Esophagus muscularis mucosa (tissue), 4 donors: ENCODE measurements around the gene TSC2. TPM values are rescaled to one million over a fixed set of nuclear protein-coding genes. Genes with fewer than 3 reads are reported as not detected.
A peak's percentile ranks its signal among the peaks of the same experiment; 100 is the strongest.
"Not testable (repeated sequence)": the region's sequence is repeated elsewhere in the genome, so short reads cannot be mapped to it uniquely, and the experiment has no call there.

ENCODE experiments used
- DNase-seq: peaks from one replicate; pipeline ENCODE4 v3.0.0-alpha.2; 2017; ENCODE audit errors: extremely low spot score
- H3K27ac ChIP-seq, 4 donors: fragments of 200-600 bp; sonication (generic); replicated peaks in 1 of 4; 1 replicate in 3 of 4; 2 replicates in 1 of 4; pipeline ENCODE4 v1.5.1; 2016 to 2019; ENCODE audit warnings: mild to moderate bottlenecking in 1 of 4
- H3K27me3 ChIP-seq, 4 donors: fragments of 200-600 bp; sonication (generic); one replicate each; pipeline versions ENCODE4 v1.5.1 to v1.6.0; 2016 to 2019
- H3K36me3 ChIP-seq, 4 donors: fragments of 200-600 bp; sonication (generic); one replicate each; pipeline ENCODE4 v1.5.1; 2016 to 2019
- H3K4me1 ChIP-seq, 4 donors: fragments of 200-600 bp; sonication (generic); one replicate each; pipeline ENCODE4 v1.5.1; 2016 to 2019
- H3K4me3 ChIP-seq, 4 donors: fragments of 200-600 bp; sonication (generic); 1 replicate in 2 of 4; 2 replicates in 2 of 4; pipeline ENCODE4 v1.5.1; 2016 to 2019; ENCODE audit warnings: mild to moderate bottlenecking in 4 of 4, moderate library complexity in 1 of 4
- H3K9me3 ChIP-seq, 4 donors: fragments of 200-600 bp; sonication (generic); 1 replicate in 3 of 4; 2 replicates in 1 of 4; pipeline ENCODE4 v1.5.1; 2016 to 2019
- EP300 ChIP-seq: sonication (generic); formaldehyde crosslinking; IDR thresholded peaks from one replicate; pipeline ENCODE4 v1.6.1; 2017; ENCODE audit warnings: antibody characterized with exemption
- POLR2A ChIP-seq: fragments of 450-650 bp; IDR thresholded peaks from one replicate; pipeline ENCODE4 v1.6.1; 2017; ENCODE audit warnings: antibody characterized with exemption, moderate library complexity, mild to moderate bottlenecking, low read depth
- POLR2AphosphoS5 ChIP-seq, 2 donors: sonication (generic); formaldehyde crosslinking; IDR thresholded peaks; one replicate each; pipeline ENCODE4 v1.6.1; 2017; ENCODE audit warnings: antibody characterized with exemption in 2 of 2
- WGBS: methylation state at CpG from one replicate; pipeline ENCODE4 v1.1.5; 2018; 5-methylcytosine and 5-hydroxymethylcytosine counted together
- intact Hi-C: fragments of 100-400 bp; cut with DNase I; formaldehyde crosslinking; loops from one replicate; pipeline ENCODE4 v1.15.1; 2023
- total RNA-seq, 4 donors: library from RNA; depleted of rRNA; stranded (reverse); fragments of >200 nt; gene quantifications; one replicate each; pipeline versions ENCODE4 v1.1.0 to v1.2.1, GENCODE V29; 2016
- TF ChIP-seq, protein P1 (sequence below), 3 experiments: fragments of 200-600 bp in 2 of 3; fragments of 450-650 bp in 1 of 3; sonication (generic) in 2 of 3; IDR thresholded peaks; one replicate each; pipeline ENCODE4 v1.5.1; 2017 to 2019; ENCODE audit warnings: antibody characterized with exemption in 3 of 3, mild to moderate bottlenecking in 2 of 3, moderate library complexity in 1 of 3

Gene TSC2
- total RNA-seq, 4 donors from 2014 or later = 41.3 to 71.7 (median 52.0) TPM

GRCh38 chr16:2115591-2115973 lies 67.8 kb downstream of the TSC2 start:
- intact Hi-C loops = no loop called here
- WGBS = 100% methylated on average over 1 of the region's 13 CpGs
- H3K27me3 ChIP-seq = no peaks in the 10 kb centered on the region
- H3K4me1 ChIP-seq = peaks cover 11 to 48% (median 39%) of the 10 kb centered on the region in 4 donors
- no peak overlapping the region for H3K27ac ChIP-seq
- TF ChIP-seq POLR2A (no peak), EP300 (no peak), POLR2AphosphoS5 (IDR thresholded peaks at IDR 0.05) (no peak)
- TF ChIP-seq, protein P1, sequence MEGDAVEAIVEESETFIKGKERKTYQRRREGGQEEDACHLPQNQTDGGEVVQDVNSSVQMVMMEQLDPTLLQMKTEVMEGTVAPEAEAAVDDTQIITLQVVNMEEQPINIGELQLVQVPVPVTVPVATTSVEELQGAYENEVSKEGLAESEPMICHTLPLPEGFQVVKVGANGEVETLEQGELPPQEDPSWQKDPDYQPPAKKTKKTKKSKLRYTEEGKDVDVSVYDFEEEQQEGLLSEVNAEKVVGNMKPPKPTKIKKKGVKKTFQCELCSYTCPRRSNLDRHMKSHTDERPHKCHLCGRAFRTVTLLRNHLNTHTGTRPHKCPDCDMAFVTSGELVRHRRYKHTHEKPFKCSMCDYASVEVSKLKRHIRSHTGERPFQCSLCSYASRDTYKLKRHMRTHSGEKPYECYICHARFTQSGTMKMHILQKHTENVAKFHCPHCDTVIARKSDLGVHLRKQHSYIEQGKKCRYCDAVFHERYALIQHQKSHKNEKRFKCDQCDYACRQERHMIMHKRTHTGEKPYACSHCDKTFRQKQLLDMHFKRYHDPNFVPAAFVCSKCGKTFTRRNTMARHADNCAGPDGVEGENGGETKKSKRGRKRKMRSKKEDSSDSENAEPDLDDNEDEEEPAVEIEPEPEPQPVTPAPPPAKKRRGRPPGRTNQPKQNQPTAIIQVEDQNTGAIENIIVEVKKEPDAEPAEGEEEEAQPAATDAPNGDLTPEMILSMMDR (IDR thresholded peaks at IDR 0.05) = no peak
- H3K9me3 ChIP-seq = no peaks in the 10 kb centered on the region
- peaks cover 22 to 65% (median 50%) of the 10 kb centered on the region in 4 donors for H3K36me3 ChIP-seq
- no peak for DNase-seq
- H3K4me3 ChIP-seq = no peak overlapping the region

GRCh38 chr16:2116428-2116827 lies 68.6 kb downstream of the TSC2 start:
- intact Hi-C loops, H3K4me3 ChIP-seq, H3K9me3 ChIP-seq, DNase-seq, H3K27me3 ChIP-seq: not testable (repeated sequence)
- H3K36me3 ChIP-seq = peaks cover 14 to 57% (median 42%) of the 10 kb centered on the region in 4 donors
- 66% methylated on average over 6 of the region's 24 CpGs for WGBS
- H3K27ac ChIP-seq = peak overlapping the region; percentile 46 to 66 (median 58)
- peaks cover 18 to 56% (median 48%) of the 10 kb centered on the region in 4 donors for H3K4me1 ChIP-seq

- intact Hi-C loops, H3K27me3 ChIP-seq, H3K4me3 ChIP-seq, DNase-seq, H3K9me3 ChIP-seq: not testable (repeated sequence)
- Histone ChIP-seq H3K27ac (peak overlapping the region; percentile 23 to 66 (median 50)), H3K4me1 (peaks cover 26 to 66% (median 57%) of the 10 kb centered on the region in 4 donors), H3K36me3 (peaks cover 5 to 48% (median 33%) of the 10 kb centered on the region in 4 donors)
- WGBS = 86% methylated on average over 21 of the region's 25 CpGs
Measured at GRCh38 chr16:2117341-2117740, 69.6 kb downstream of the TSC2 start.

GRCh38 chr16:2117960-2118722 lies 70.4 kb downstream of the TSC2 start:
- H3K9me3 ChIP-seq, H3K27me3 ChIP-seq, H3K4me3 ChIP-seq, DNase-seq, intact Hi-C loops: not testable (repeated sequence)
- WGBS = 22% methylated on average over 3 of the region's 35 CpGs
- peaks cover 34 to 74% (median 65%) of the 10 kb centered on the region in 4 donors for H3K4me1 ChIP-seq
- peaks cover 0 to 40% (median 25%) of the 10 kb centered on the region in 4 donors for H3K36me3 ChIP-seq
- peak overlapping the region; percentile 68 to 98 (median 96) for H3K27ac ChIP-seq

- DNase-seq, H3K36me3 ChIP-seq, H3K27me3 ChIP-seq, H3K9me3 ChIP-seq: not testable (repeated sequence)
- Histone ChIP-seq H3K4me3 (peak overlapping the region; percentile 30 to 47 (median 38)), H3K4me1 (peaks cover 62 to 98% (median 93%) of the 10 kb centered on the region in 4 donors), H3K27ac (peak overlapping the region; percentile 96 to 98 (median 97))
- TF ChIP-seq, protein P1 (IDR thresholded peaks at IDR 0.05) = peak; percentile 51 to 54 (median 51)
- TF ChIP-seq POLR2AphosphoS5 (IDR thresholded peaks at IDR 0.05) = peak; percentile 30 to 49
- intact Hi-C loops = loop anchor here (2.0 kb wide), 1 partner anchor 19 kb away; no protein-coding TSS in a partner anchor
- WGBS = 11% methylated on average over 7 of the region's 9 CpGs
Measured at GRCh38 chr16:2121325-2121724, 73.5 kb downstream of the TSC2 start.

GRCh38 chr16:2121853-2122252 lies 74.1 kb downstream of the TSC2 start:
- intact Hi-C loops = loop anchor here (2.0 kb wide), 1 partner anchor 19 kb away; no protein-coding TSS in a partner anchor
- Histone ChIP-seq H3K27me3 (no peaks in the 10 kb centered on the region), H3K4me1 (peaks cover 63 to 98% (median 93%) of the 10 kb centered on the region in 4 donors), H3K4me3 (peak overlapping the region; percentile 30 to 47 (median 38)), H3K36me3 (peaks cover 0 to 6% (median 0%) of the 10 kb centered on the region in 4 donors), H3K9me3 (no peaks in the 10 kb centered on the region), H3K27ac (peak overlapping the region; percentile 96 to 98 (median 97))
- 12% methylated on average over 5 of the region's 19 CpGs for WGBS
- TF ChIP-seq, protein P1 (IDR thresholded peaks at IDR 0.05) = no peak
- TF ChIP-seq EP300 (no peak), POLR2A (no peak), POLR2AphosphoS5 (IDR thresholded peaks at IDR 0.05) (no peak)
- DNase-seq = no peak
